HG02588 (cell line): ENCODE data around the gene SCIMP.
A peak's percentile ranks its signal among the peaks of the same experiment; 100 is the strongest.
"Not testable (repeated sequence)": the region's sequence is repeated elsewhere in the genome, so short reads cannot be mapped to it uniquely, and the experiment has no call there.

Experiments
- ATAC-seq: cut with Tn5 transposase; IDR thresholded peaks from one replicate; pipeline ENCODE4 v1.9.1; 2021; ENCODE audit warnings: mild to moderate bottlenecking, moderate library complexity; ENCODE audit not compliant: unreplicated experiment

Gene SCIMP

DNA sequence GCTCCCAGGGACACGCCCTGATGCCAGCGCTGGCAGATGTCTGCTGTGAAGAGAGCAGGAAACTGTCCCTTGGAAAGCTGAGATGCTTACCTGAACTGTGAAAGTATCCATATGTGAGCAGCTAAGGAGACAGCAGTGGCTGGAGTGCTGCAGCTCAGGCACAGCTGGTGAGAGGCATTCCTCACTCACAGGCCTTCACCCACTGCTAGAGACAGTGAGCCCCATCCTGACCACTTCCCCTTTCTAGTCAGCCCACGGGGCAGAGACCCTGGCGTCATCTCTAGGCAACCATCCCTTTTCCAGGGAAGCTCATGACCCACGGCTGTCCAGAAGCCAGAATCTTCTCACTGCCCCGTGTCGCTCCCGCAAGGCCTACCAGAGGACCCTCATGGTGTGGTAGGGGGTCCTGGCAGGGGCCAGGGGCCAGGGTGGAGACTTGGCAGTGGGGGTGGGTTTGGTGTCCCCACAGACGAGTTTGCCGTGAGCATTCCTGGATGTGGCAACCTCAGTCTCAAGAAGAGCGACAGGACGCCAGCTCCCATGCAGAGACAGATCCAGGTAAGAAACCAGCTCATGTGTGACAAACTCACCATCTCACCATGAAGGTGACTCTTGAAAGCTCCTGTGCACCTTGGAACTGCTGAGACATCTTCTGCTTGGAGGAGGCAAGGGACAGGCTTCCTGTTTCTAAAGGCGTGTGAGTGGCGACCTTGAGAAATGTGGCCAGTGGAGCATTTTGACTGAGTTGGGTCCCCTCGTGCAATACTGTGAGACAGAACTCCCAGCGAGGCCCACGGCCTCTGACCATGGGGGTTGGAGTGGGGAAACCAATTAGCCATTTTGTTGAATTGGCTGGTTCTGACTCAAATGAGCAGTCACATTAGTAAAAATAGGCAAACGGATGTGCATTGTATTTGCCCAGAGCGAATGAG lies at the start of gene SCIMP:
TSS of gene SCIMP (minus strand) at position 216 of the 932 bp plus-strand sequence. CDS start at position 111, 105 bp downstream.
- peak; percentile 38 for ATAC-seq

DNA sequence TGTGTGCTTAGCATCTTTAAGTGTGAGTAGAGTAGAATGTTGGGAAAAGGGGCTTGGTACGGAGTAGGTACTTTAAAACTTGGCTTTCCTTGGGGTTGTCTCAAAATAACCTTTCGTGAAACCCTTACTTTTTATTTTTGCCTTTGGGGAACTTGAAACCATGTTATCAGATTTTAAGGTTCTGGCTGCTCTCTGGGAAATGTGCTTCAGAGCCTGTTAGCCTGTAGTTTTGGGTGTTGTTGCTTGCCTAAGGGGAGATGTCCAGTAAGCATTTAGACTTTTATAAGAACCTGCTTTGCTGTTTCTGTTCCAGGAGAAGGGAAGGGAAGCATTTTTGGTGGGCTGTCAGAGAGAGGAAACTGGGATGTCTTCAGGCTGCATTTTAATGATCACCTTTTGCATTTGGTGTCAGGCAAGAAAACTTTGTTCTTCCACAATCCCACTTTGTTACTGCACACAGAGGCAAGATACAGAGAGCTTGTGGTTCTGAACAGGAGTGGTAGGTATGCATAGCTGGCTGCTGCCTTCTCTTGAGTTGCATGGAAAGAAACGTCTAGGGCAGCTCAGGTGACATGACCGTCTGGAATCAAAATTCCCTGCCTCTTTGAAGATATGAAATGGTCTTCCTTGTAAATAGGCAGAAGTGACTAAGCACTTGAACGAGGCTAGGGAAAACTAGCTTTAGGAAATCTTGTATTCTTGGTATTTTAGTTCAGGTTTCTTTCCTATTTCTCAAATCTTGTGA lies 49.1 kb upstream of the SCIMP start:
- ATAC-seq = no peak

DNA sequence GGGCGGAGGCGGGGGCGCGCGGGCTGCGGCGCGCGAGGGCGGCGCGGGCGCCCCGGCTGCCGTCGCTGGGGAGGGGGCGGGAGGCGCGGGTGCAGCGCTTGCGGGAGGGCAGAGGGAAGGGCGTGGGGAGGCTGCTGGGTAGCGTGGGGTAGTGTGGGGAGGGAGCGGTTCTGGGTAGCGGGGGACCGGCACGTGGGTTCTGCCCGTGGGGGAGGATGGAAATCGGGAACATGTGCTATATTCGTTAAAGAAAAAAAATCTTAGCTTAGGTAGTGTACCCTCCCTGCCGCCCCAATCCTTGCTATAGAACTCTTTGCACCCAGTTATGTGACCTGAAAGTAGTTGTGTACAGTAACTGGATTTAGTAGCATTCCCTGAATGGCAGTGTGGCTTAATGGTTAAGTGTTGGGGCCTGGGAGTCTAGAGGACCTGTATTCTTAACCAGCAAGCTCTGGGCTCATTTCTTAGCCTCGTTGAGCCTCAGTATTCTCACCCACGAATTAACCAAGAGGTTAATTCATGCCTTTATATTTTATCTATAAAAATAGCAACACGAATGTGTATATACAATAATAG lies 48.1 kb upstream of the SCIMP start:
- no peak for ATAC-seq

DNA sequence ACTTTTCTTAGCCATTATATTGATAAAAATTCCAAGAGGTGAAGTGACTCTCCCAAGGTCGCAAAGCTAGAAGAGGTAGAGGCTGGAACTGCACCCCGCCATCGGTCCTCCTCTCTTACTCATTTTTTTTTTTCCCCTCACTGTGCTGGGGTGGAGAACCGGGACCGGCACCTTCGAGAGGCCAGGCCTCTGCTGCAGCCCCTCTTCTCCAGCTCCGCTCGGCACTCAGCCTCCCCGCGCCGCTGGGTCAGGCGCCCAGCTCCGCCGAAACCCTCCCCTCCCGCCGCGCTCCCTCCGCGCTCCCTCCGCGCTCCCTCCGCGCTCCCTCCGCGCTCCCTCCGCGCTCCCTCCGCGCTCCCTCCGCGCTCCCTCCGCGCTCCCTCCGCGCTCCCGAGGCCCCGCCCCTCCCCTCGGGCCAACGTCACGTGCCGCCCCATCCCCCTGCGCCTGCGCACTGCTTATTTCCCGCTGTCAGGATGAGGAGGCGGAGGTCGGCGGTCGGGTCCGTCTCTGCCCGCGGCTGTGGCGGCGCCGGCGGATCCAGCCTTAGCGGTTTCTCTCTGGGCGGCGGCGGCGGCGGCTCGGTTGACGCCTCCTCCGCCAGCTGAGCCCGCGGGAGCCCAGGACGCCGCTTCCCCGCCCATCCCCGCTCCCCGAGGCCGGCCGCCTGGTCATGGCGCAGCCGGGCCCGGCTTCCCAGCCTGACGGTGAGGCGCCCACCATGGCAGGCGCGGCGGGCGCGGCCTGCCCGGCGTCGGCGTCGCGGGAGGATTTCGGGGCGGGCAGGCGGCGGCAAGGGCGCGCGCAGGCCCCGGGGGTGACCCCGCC lies 47.4 kb upstream of the SCIMP start, which contains the start of gene RABEP1:
TSS of gene RABEP1 (plus strand) at position 471 of the 828 bp plus-strand sequence. CDS start at position 674, 203 bp downstream.
- ATAC-seq = peak; percentile 77

DNA sequence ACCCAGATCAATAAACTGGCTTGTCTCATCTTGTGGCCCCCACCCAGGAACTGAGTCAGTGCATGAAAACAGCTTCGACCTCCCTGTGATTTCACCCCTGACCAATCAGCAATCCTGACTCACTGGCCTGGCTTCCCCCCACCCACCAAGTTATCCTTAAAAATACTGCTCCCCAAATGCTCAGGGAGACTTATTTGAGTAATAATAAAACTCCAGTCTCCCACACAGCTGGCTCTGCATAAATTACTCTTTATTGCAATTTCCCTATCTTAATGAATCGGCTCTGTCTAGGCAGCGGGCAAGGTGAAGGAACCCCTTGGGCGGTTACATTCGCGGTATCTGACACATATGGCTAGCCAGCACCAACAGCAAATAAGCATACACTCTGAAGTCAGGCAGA lies 37.7 kb upstream of the SCIMP start:
- no peak for ATAC-seq

DNA sequence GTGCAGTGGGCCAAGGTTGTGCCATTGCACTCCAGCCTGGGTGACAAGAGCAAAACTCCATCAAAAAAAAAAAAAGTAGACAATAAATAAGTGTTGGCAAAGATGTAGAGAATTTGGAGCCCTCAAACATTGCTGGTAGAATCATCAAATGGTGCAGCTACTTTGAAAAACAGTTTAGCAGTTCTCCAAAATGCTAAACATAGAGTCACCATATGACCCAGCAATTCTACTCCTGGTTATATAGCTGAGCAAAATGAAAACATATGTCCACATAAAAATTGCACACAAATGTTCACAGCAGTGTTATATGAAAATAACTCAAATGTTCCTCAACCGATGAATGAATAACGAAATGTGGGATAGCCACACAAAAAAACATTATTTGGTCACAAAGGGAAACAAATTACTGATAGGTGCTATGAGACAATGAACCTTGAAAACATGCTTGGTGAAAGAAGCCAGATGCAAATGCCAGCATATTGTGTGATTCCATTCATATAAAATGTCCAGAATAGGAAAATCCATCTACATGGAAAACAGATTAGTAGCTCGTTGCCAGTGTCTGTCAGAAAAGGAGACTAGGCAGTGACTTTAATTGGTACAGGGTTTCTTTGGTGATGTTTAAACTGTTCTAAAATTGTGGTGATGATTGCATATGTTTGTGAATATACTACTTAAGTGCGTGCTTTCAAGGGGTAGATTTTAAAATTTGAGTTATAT lies 34.7 kb upstream of the SCIMP start:
- no peak for ATAC-seq

DNA sequence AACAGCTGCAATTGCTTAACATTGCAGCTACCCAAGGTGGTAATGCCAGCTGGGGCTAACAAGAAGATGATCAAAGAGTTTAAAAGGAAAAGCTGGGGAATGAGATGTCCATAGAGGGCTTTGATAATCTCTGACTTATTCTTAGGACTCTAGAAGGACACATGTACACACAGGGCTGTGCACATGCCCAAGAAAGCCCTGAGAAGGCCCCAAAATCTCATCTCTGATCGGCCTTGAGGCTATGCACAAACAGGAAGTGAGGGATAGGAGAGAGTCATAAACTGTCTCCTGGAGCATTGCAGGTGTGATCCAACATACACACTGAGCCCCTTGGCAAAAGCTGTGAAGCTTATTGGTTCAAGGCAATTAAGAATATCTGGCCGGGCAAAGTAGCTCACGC lies 30.2 kb upstream of the SCIMP start:
- ATAC-seq = no peak

DNA sequence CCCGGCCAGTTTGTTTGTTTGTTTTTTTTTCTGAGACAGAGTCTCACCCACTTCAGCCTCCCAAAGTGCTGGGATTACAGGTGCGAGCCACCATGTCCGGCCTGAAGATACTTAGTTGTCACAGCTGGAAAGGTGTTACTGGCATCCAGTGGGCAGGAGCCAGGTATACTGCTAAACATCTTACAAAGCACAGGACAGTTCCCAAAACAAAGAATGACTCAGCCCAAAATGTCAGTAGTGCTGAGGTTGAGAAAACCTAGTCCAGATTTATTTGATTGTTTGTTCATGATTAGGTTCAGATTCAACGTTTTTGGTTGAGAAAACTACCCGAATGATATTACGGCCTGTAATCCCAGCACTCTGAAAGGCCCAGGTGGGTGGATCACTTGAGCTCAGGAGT lies 28.8 kb upstream of the SCIMP start:
- no peak for ATAC-seq

DNA sequence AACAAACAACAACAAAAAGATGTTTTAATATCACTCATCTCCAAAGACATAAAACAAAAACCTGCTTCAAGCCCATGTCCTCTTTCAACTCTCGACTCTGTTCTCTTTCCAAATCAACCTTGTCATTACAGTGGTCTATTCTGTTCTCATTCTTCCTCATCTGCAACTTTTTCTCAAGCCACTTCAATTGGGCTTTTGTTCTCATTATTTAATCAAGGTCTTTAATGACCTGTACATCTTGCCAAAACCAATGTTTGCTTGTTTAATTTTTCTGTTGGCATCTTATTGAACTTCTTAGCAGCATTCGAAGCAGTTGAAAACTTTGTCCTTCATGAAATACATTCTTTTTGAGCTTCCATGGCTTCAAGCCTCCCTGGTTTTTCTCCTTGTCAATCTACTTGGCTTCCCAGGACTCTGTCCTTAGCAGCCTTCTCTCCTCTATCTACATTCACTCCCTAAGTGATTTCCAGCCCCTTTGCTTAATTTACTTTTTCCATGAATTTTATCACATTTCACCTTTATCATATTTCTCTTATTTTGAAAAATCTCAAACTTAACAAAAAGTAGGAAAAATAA lies 27.8 kb upstream of the SCIMP start:
- ATAC-seq = no peak

DNA sequence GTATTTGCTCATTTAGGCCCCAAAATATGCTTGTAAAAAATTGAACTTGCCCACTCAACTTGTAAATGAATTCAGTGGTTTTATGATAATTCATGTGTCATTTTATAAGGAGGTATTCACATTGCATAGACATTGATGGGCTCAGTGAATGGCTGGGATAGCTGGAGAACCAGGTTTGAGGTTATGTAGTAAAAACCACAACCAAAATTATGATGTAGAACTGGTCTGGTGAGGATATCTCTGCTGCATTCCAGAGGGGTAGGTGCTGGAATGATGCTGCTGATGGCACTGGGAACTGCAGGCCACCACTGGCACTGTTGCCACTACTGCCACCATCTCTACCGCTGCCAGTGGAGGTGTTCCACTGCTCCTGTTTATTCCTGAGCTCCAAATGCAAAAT lies 25.9 kb upstream of the SCIMP start:
- no peak for ATAC-seq

DNA sequence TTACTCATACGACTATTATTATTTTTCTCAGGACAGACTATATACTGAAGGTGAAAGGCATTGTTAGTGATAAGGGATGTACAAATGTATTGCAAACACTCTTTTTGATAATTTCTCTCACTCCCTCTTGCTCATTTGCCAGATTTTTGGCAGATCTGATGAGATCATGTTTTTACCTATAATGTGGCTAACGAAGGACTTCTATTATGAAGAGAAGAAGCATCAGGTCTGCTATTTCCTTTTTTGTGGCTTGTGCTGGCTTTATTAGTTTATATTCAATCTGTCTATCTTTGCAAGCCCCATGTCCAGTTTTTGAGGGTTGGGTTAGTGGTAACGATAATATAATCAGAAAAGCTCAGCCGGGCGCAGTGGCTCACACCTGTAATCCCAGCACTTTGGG lies 22.5 kb upstream of the SCIMP start:
- ATAC-seq = no peak

DNA sequence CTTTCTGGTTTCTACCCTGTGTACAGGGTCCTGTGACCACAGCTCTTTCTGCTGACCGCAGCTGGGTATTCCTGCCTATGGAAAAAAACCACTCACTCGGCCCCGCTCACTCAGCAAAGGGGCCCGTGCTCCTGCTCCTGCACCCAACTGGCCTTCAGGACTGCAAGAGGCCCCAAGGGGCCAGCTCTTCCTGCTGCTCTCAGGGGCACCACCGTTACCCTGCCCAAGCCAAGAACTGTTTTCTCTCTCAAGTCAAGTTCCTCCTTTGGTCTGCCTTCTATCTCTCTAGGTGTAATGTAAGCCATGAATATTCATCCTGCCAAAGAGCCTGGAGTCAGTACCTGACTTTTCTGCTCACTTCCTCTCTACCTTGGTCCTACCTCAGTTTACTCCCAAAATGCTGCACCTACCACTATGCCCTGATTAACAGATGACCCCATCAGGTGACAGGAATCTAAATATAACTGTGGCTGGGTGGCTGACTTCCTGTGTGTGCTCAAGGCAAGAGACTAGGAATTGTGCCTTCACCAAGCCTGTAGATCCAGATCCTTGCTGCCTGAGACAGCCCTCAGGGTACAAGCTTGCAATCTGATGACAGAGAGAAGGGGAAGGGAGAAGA lies 20.4 kb upstream of the SCIMP start:
- no peak for ATAC-seq

DNA sequence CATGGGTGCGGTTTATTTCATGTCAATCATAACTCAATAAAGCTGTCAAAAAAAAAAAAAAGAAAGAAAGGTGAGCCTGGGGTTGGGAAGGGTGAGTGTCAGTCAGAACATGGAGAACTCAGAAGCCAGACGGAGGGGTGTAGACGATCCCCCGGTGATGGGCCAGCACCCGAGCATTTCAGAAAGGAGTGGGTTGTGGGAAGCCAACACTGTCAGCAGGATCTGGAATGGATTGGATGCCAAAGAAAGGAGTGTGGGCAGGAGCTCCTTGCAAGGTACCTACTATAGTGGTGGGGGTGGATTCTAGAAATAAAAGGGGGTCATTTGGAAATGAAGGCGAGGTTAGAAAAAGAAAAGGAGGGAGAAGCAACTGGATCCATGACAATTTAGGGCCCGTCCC lies 19.8 kb upstream of the SCIMP start:
- ATAC-seq = no peak

DNA sequence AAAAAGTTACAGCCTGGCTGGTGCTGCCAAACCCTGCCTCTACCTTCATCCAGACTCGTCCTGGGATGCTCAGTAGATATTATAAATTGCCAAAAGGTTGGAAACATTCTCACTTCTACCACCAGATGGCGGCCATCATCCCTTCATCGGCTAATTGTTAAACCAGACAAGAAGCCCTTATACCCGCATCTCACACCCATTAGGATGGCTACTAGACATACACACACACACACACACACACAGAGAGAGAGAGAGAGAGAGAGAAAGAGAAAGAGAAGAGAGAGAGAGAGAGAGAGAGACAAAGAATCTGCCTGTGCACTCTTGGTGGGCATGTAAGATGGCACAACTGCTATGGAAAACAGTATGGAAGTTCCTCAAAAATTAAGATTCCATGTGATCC lies 15.0 kb upstream of the SCIMP start:
- no peak for ATAC-seq

DNA sequence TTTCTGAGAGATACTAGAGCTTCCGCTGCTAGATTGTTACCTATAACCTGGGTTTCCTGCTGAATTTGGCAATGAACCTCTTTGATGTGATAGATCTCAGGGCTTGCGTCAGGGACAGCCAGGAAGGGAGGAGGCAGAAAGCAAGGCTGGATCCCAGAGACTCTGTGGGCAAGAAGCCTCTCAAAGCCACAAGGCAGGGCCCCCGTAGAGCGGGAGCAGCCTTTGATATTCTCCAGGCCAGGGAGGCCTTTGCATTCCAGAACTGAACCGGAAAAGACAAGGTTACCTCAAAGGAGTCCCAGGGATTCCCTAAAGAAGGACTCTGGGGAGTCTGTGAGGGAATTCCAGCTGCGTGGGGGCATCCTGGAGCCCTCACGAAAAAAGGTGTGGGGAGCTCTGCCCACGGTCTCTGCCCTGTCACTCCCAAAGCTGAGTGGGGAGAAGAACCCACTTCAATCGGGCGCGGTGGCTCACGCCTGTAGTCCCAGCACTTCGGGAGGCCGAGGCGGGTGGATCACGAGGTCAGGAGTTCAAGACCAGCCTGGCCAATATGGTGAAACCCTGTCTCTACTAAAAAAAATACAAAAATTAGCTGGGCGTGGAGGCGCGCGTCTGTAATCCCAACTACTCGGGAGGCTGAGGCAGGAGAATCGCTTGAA lies 14.3 kb upstream of the SCIMP start:
- ATAC-seq = no peak

DNA sequence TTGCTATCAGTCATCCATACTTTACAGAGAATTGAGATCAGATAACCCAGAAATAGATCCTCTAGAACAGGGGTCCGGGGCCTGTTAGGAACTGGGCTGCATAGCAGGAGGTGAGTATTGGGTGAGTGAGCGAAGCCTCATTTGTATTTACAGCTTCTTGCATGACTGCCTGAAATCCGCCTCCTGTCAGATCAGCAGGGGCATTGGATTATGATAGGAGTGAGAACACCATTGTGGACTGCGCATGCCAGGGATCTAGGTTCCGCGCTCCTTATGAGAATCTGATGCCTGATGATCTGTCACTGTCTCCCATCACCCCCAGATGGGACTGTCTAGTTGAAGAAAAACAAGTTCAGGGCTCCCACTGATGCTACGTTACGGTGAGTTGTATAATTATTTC lies 13.0 kb upstream of the SCIMP start:
- no peak for ATAC-seq

DNA sequence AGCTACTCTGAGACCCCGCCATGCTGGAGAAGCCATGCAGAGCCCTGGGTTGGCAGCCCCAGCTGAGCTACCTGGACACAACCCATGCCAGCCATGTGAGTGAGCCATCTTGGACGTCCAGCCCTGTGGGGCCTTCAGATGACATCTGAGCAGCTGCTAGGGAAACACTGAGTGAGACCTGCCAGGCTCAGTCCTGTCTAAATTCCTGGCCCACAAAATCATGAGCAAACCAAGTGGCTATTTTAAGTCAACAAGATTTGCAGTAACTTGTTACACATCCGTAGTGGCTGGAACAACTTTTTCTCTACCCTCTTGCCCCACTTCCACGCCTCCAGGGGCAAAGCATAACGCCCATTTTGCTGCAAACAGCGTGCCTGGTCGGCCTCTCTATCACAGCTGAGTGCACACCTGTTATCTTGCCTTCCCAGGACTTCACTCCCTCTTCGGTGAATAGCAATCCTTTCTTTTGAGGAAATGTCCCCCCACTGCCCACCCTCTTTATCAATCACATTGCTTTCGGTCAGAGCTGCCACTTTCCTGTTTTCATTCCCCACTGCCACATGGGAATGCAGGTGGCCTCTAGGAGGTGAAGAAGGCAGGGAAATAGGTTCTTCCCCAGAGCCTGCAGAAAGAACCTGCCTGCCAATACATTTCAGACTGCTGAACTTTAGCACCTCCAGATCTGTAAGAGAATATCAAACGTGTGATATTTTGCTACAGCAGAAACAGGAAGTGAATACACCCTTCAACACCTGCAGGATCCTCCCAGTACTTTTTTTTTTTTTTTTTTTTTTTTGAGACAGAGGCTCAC lies 7.4 kb upstream of the SCIMP start:
- no peak for ATAC-seq

DNA sequence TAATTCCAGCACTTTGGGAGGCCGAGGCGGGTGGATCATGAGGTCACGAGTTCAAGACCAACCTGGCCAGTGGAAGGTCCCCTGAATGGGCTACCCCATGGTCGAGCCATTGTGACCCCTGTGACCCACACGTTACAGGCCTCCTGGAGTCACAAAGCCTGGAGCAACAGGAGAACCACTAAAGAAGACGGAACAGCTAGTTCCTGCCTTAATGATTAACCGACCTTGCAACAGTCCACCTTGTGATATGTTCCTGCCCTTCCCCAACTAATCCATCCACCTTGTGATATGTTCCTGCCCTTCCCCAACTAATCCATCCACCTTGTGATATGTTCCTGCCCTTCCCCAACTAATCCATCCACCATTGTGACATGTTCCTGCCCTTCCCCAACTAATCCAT lies 5.1 kb upstream of the SCIMP start:
- not testable (repeated sequence) for ATAC-seq
